ENCODE measurements around the gene GRAMD1A. TPM values are rescaled to one million over a fixed set of nuclear protein-coding genes. Genes with fewer than 3 reads are reported as not detected.
A peak's percentile ranks its signal among the peaks of the same experiment; 100 is the strongest.

GRAMD1A gene
- total and polyA plus RNA-seq, 9 of the 15 experiments (the other 6 are each of a cell fraction or from before 2014, with no cell fraction given) = 1.4 to 63.8 (median 38.5) TPM

DNA sequence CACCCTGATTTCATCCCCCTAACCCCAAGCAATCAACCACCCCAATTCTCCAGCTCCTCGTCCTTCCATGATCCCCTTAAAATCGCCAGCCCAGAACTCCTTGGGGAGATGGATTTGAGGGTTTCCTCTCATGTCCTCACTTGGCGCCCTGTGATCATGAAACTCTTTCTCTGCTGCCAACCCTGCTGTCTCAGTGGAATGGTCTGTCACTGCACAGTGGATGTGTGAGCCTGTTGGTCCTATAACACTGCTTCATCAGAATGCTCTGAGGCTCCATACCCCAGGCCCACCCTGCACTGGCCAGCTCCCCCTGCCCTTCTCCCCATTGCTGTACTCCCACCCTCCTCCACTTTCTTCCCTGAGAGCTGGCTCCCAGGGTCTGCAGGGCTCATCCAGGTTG, 23.5 kb upstream of the GRAMD1A start (continued):
- TF ChIP-seq, protein P1, sequence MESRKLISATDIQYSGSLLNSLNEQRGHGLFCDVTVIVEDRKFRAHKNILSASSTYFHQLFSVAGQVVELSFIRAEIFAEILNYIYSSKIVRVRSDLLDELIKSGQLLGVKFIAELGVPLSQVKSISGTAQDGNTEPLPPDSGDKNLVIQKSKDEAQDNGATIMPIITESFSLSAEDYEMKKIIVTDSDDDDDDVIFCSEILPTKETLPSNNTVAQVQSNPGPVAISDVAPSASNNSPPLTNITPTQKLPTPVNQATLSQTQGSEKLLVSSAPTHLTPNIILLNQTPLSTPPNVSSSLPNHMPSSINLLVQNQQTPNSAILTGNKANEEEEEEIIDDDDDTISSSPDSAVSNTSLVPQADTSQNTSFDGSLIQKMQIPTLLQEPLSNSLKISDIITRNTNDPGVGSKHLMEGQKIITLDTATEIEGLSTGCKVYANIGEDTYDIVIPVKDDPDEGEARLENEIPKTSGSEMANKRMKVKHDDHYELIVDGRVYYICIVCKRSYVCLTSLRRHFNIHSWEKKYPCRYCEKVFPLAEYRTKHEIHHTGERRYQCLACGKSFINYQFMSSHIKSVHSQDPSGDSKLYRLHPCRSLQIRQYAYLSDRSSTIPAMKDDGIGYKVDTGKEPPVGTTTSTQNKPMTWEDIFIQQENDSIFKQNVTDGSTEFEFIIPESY (CRISPR knock-in tag; IDR thresholded peaks at IDR 0.05) = peak; percentile 96
- TF ChIP-seq CBX5 (IDR thresholded peaks at IDR 0.05; ENCODE audit: borderline replicate concordance, low read depth) (peak; percentile 97), TRIM28 (IDR thresholded peaks at IDR 0.05) (peak; percentile 85)

- H3K27ac ChIP-seq (ENCODE audit: extremely low read depth, low read depth, low read length) = no peak overlapping the region
- peak overlapping the region; percentile 60 for H3K4me2 ChIP-seq (ENCODE audit: insufficient read depth, low read length)
- H2AFZ ChIP-seq (ENCODE audit: low read depth, low read length) = peak overlapping the region; percentile 43
- intact Hi-C loops (cut with micrococcal nuclease) = no loop called here
- no peak overlapping the region for H3K4me3 ChIP-seq
- H3K9ac ChIP-seq (ENCODE audit: insufficient read depth in 1 of 2, low read depth in 2 of 2, low read length in 2 of 2) = no peak overlapping the region
- in situ Hi-C loops (cut with MboI) = no loop called here
- no peaks in the 10 kb centered on the region for H3K9me1 ChIP-seq (ENCODE audit: control insufficient read depth, insufficient read depth, low read length)
- H3K79me2 ChIP-seq (ENCODE audit: control insufficient read depth, insufficient read depth, low read length) = no peaks in the 10 kb centered on the region
- ATAC-seq = peak; percentile 65
- peak; percentile 70 for FAIRE-seq
- POLR2A ChIA-PET = interaction anchor here (0.7 to 1.0 kb wide), 3 partner anchors 20 to 37 kb away, joined by 3 to 4 read pairs (median 3); no protein-coding TSS in a partner anchor
- BruUV-seq (replicated peaks) = no TSS peak
- H4K20me1 ChIP-seq (replicated peaks; ENCODE audit: control insufficient read depth, insufficient read depth, low read length) = no peaks in the 10 kb centered on the region
- H3K27me3 ChIP-seq (ENCODE audit: control insufficient read depth in 2 of 2, insufficient read depth in 2 of 2, low read length in 2 of 2) = no peaks in the 10 kb centered on the region
- CTCF ChIA-PET (ENCODE audit: low intra/inter-chr PET ratio) = no interaction called here
- DNase-seq (ENCODE audit: extremely low read depth in 1 of 4, low spot score in 3 of 4) = peak in 1 of 4 experiments; percentile 27
- H3K4me1 ChIP-seq (replicated peaks in 1 of 2; ENCODE audit: control insufficient read depth in 2 of 2, insufficient read depth in 2 of 2, low read length in 2 of 2) = peaks cover 16% of the 10 kb centered on the region in 2 experiments; a peak in 4 of 5 replicates
- WGBS (ENCODE audit: insufficient coverage, low coverage, missing lambda C conversion rate) = 20% methylated on average over 12 of the region's 12 CpGs
- no peaks in the 10 kb centered on the region for H3K36me3 ChIP-seq (ENCODE audit: control insufficient read depth, insufficient read depth, low read length)
- peaks cover 10% of the 10 kb centered on the region for H3K9me3 ChIP-seq (replicated peaks; ENCODE audit: control insufficient read depth, insufficient read depth, low read depth, low read length)
- TF ChIP-seq CHD7 (IDR thresholded peaks at IDR 0.05; ENCODE audit: low read depth, low read length) (no peak), BRF1 (IDR thresholded peaks at IDR 0.05; ENCODE audit: borderline replicate concordance, extremely low read depth, insufficient read length) (no peak)
These were observed 20.1 kb upstream of the GRAMD1A start for GRCh38 chr19:34979819-34980640.
